GM13977 (cell line): ENCODE results near the gene MAML3.

Experiments used
- DNase-seq: peaks from one replicate; pipeline ENCODE4 v3.0.0; 2012; ENCODE audit warnings: low spot score
- CTCF ChIP-seq: IDR thresholded peaks from 2 replicates; pipeline ENCODE4 v1.5.1; 2012; ENCODE audit warnings: mild to moderate bottlenecking, control low read depth; ENCODE audit not compliant: insufficient read depth; ENCODE audit errors: extremely low read depth, missing control alignments
- in situ Hi-C: fragments of 300-500 bp; cut with MboI; formaldehyde crosslinking; loops from one replicate; pipeline ENCODE4 v1.12.0; 2022; ENCODE audit warnings: low sequenced_read_pairs, low pct_unique_long_range_greater_than_20kb, mixed read lengths, inconsistent platforms; ENCODE audit not compliant: unreplicated experiment

Gene MAML3

DNA sequence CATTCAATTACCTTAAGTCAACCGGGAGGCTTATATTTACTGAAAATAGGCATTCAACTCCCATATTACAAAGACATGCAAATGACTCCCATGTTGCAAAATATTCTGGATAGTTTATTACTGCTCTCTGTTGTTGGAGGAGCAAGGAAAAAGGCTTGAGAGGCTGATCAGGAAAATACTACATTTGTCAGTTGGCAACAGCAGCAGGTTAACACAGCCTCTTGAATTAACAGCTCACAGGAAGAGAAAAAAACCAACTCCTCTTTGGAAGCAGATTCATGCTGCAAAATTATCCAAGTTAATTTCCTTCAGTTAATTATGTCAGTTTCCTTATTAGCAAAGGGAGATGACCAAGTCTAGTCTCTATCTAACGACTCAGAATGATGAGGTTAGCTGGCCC is 238.9 kb downstream of the MAML3 start:
- in situ Hi-C loops: no loop called here
- no peak for TF ChIP-seq CTCF
- DNase-seq: no peak

GRCh38 chr4:139913995-139914598 is 239.9 kb downstream of the MAML3 start:
- DNase-seq: no peak
- in situ Hi-C loops: no loop called here
- no peak for TF ChIP-seq CTCF

DNA sequence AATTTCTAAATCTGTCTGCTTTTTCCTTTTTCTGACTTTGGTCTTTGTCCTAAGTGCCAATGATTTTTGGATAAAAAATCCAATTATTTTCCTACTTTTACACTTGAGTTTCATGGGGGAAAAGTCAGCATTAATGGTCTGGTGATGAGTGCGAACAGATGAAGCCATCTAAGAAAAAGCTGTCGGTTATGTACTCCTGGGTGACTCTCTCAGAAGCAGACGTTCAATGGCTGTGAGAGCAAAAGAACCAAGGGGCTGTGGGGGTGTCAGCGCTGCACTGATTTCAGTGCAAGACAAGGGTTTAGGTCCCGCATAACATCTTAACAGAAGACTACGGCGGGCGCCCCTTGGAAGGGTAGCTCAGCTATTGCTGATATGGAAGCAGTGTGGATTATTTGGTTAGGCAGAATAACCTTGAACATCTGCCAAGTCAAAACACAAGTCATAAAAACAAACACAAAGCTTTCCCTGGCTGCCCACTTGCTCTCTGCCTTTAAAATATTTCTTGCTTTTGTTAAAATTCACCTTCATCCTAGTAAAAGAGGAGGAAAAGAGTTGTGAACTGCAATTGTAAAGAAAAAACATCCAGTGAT is 240.5 kb downstream of the MAML3 start:
- in situ Hi-C loops: no loop called here
- DNase-seq: no peak
- no peak for TF ChIP-seq CTCF

DNA sequence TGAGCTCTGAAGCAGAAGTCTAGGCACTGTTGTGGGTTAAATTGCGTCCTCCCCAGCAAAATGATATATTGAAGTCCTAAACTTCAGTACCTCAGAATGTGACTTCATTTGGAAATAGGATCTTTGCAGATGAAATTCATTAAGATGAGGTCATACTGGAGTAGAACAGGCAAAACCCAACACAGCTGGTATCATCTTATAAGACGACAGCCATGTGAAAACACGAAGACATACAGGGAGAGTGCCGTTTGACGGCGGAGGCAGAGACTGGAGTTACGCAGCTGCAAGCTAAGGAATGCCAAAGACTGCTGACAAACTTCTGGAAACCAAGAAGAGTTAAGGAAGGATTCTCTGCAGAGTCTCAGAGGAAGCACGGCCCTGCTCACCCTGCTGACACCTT is 241.5 kb downstream of the MAML3 start:
- DNase-seq: no peak
- in situ Hi-C loops: no loop called here
- TF ChIP-seq CTCF: no peak

DNA sequence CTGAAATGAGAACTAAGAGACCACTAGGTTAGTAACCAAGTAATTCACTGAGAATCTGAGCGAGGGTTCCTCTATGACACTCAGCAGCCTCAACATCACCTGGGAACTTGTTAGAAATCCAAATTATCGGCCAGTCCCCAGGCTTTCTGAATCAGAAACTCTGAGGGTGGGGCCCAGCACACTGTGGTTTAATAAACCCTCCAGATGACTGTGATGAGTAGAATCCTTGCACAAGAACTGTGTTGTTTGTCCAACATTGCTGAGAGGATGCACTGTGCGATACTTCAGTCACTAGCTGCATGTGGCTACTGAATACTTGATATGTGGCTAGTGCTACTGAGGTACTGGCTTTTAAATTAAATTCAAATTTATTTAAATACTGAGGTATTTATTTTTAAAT is 243.9 kb downstream of the MAML3 start:
- in situ Hi-C loops: no loop called here
- DNase-seq: no peak

GRCh38 chr4:139908636-139909437 is 245.1 kb downstream of the MAML3 start:
- in situ Hi-C loops: no loop called here
- TF ChIP-seq CTCF: no peak
- DNase-seq: no peak

More for the DNA sequence above, 243.9 kb downstream of the MAML3 start:
- TF ChIP-seq CTCF: no peak
